Stimulated activated CD8-positive, alpha-beta memory T cell treated with anti-CD3 and anti-CD28 coated beads, Interleukin-15, amount 100 ng/mL, for 48 hours (primary cell): ENCODE data around the gene CPSF4.
"Not testable (repeated sequence)": the region's sequence is repeated elsewhere in the genome, so short reads cannot be mapped to it uniquely, and the experiment has no call there.

ENCODE experiments used
- DNase-seq, 2 donors: peaks; one replicate each; pipeline ENCODE4 v3.0.0-alpha.2; 2020; ENCODE audit warnings: low read depth in 2 of 2

Gene CPSF4

DNA sequence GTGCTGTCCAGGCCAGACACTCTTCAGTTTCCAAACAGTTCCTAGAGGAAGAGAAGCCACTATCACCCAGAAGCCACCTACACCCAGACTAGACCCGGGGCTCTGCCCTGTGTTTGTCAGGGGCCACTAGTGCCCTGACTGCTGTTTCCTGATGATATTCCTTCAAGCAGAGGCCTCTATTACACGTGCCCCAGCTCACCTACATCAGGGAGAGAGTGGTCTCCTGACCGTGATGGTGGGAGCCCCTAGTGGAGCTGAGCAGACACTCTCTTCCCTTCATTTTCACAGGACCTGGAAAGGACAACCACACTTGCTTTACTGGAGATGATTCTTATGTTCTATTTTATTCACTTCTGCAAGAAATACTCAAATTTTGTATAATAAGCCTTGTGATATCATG is 52.1 kb downstream of the CPSF4 start:
- no peak for DNase-seq

DNA sequence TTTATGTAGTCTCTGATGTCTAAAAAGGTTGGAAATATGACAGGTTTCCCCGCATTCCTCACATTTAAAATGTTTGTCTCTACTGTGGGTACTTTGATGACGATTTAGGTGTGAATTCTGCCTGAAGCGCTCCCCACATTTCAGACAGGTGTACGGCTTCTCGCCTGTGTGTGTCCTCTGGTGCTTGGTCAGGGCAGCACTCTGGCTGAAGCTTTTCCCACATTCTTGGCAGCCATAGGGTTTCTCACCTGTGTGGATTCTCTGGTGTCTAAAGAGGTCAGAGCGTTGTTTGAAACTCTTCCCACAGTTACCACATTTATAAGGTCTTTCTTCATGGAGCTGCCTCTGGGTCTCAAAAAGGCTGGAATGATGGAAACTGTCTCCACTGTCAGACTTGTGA is 55.1 kb downstream of the CPSF4 start:
- no peak for DNase-seq

DNA sequence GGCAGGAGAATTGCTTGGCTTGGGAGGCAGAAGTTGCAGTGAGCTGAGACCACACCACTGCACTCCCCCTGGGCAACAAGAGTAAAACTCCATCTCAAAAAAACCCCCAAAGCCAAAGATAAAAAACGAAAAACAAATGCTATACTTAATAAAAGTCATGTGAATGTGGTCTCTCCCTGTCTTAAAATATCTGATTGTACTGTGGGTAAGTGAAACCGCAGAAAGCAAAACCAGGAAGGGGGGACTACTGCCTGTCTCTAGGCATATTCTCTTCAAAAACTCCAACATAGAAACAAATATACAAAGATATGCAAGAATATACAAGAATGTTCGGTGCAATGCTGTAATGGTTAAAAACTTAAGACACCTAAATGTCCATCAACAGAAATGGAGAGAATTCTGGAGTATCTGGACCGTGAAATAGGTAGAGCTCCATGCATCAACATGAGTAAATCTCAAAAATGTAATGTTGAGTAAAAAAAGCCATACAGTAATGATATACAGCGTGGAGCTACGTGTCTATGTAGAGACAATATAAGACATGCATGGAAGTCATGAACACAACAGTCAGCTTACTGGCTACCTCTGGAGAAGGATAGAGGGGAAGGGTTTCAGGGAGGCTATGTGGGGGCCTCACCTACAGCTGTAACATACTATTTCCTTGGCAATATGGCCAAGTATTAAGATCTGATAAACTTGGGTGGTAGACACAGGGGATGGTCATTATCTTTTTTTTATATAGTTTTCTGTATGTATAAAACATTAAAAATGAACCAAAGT is 59.2 kb downstream of the CPSF4 start:
- no peak for DNase-seq

DNA sequence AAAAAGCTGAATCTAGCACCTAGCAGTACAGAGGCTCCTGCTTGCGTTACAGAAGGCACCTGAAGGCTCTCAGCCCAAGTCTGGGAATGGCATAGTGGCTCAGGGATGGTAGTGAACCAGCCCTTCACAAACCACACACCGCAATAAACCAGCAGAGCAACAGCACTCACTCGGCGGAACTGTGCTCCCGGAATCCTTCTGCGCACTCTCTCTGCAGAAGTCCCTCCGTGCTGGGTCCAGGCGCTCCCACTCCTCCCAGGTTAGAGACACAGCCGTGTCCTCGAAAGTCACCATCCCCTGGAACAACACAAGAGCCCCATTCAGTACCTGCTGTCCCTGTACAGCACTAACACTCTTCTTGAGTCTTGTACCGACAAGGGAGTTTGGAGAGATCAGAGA is 59.8 kb downstream of the CPSF4 start:
- DNase-seq = no peak

DNA sequence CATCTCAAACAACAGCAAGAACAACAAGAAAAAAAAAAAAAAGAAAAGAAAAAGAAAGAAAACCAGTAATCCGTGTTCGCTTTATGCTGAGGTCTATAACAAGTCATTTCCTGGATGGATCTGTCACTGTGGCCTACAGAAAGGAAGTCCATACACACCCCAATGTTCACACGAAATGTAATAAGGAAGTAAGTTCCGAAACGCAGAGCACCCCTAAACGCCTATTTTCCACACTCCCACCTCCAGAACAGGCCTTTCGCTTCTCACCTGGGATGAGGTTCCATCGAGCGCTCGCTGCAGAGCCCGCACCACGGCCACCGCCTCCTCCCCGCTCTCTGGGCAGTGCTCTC is 60.6 kb downstream of the CPSF4 start:
- DNase-seq = no peak

DNA sequence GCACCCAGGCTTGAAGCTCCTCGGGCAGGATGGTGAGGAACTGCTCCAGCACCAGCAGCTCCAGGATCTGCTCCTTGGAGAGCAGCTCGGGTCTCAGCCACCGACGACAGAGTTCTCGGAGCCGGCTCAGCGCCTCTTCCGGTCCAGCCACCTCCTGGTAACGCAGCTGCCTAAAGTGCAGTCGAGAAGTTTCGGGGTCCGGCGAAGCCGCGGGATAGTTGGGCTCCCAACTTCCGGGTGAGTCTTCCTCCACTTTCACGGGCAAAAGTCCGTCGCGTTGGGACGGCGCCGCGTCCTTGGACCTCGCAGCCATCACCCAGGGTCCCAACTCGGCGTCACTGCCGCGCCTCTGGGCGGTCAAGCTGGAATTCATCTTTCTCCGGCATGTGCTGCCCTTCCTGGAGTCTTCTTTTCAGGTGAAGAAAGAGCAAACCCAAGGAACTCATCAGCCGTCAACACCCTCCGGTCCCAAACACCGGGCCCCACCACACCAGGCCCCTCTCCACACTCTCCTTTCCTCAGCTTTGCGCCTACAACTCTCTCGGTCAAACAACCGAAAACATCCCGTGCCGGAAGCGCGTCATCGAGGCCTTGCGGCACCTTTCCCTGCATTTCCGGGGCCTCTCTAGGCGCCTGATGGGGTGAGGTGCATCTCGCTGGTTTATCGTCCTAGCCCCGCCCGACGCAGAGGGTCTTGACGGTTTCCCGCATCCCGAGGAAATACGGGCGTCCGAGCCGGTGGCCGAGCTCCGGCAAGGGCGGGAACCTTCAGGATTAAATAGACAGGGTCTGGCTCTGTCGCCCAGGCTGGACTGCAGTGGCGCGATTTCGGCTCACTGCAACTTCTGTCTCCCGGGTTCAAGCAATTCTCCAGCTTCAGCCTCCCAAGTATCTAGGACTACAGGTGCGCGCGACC is 61.2 kb downstream of the CPSF4 start, which contains the start of gene ZNF394:
Gene ZNF394, minus strand, starts transcription at position 561 of the 916 bp plus-strand sequence. Its CDS starts 188 bp downstream, at position 373.
- DNase-seq = peak; percentile 80 to 86

DNA sequence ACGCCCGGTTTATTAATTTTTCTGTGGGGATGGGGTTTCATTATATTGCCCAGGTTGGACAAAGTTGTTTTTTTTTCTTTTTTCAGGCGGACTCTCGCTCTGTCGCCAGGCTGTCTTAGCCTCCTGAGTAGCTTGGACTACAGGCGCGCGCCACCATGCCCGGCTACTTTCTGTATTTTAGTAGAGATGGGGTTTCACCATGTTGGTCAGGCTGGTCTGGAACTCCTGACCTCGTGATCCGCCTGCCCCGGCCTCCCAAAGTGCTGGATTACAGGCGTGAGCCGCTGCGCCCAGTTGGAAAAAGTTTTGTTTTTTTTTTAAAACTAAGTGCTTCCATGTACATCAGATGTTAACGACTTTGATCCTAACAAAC is 61.9 kb downstream of the CPSF4 start:
- DNase-seq = no peak

DNA sequence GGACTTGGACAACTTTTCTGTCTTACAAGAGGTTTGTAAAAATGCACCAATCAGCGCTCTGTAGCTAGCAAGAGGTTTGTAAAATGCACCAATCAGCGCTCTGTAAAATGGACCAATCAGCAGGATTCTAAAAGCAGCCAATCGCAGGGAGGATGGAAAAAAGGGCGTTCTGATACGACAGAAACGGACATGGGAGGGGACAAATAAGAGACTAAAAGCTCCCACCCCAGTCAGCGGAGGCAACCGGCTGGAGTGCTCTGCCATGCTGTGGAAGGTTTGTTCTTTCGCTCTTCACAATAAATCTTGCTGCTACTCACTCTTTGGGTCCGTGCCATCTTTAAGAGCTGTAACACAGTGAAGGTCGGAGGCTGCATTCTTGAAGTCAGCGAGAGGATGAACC is 62.5 kb downstream of the CPSF4 start:
- DNase-seq = not testable (repeated sequence)

DNA sequence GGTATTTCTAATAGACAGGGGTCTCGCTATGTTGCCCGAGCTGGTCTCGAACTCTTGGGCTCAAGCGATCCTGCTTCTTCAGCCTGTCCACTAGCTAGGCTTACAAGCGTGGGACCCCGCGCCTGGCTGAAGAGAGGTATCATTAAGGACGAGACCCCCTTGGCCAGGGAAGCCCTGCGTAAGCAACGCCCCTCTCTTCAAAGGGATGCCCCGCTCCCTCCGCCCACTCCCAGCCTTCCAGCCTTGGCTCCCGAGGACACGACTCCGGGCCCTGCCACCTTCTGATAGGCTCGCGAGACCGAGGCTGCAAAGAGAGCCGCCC is 65.5 kb downstream of the CPSF4 start:
- no peak for DNase-seq

DNA sequence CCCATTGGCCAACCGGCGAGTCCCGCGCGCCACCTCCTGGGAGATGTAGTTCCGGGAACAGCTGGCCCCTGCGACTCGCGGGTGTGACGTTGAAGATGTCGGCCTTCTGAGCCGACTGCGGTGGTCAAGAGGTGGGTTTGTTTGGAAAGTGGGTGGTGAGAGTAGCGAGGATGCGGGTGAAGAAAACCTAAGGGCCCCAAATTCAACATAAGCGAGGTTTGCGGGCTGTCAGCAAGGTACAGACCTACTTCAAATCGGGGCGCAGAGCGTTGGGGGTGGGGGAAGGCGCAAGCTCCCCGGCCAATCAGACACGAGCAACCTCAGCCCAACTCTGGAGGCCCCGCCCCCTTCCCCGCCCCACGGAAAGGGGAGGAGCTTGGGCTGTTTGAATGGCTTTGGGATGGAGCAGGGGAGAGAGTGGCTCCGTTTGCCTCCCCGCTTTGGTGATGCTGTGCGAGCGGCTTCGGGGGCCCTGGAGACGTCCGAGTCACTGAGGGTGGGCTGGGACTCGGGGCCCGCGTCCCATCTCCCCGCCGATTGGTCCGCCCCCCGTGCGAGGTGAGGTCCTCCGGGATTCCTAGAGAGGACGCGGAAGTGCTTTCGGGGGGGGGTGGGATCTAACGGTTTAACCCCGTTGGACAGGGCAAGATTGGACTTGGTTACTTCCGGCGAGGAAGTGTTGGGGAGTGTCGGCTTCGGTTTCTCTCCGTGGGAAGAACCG is 66.0 kb downstream of the CPSF4 start, which contains the start of gene ZKSCAN5:
Gene ZKSCAN5, plus strand, starts transcription at position 60 of the 721 bp plus-strand sequence. CDS start 1,383 bp downstream, outside the sequence.
- DNase-seq = peak; percentile 93 to 95

DNA sequence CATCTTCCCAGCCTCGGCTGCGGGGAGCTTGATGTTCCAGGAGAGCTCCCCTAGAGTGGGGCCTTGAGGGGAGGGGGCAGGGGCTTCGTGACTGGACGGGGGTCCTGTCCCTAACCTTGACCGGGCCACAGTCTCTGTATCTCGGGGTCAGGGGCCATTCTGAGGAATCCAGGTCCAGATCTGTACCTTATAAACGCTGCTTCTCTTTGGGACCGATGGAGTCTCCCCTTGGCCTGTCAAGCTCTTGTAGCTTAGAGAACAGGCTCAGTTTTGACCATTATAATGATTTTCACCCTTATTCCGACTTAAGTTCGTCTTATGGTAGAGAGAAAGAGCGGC is 66.5 kb downstream of the CPSF4 start:
- no peak for DNase-seq
